Measurements from ENCODE around the gene LRRC17. TPM values are rescaled to one million over a fixed set of nuclear protein-coding genes. Genes with fewer than 3 reads are reported as not detected.
A peak's percentile ranks its signal among the peaks of the same experiment; 100 is the strongest.

Gene LRRC17
- total and polyA plus RNA-seq, 9 of the 15 experiments (the other 6 are each of a cell fraction or from before 2014, with no cell fraction given) = 0.03 to 0.18 (median 0.12) TPM; not detected in 5

- ATAC-seq (no peak), FAIRE-seq (no peak), DNase-seq (ENCODE audit: extremely low read depth in 1 of 4, low spot score in 3 of 4) (no peak)
- in situ Hi-C loops (cut with MboI) (no loop called here), intact Hi-C loops (cut with micrococcal nuclease) (no loop called here)
- H3K4me2 ChIP-seq (ENCODE audit: insufficient read depth, low read length) = no peak overlapping the region
- TF ChIP-seq MAFG (tag; conservative IDR thresholded peaks at IDR 0.05) (peak; percentile 71), ATF7 (IDR thresholded peaks at IDR 0.05) (no peak), ZNF146 (CRISPR knock-in tag; IDR thresholded peaks at IDR 0.05; ENCODE audit: unreplicated experiment) (no peak), E2F3 (CRISPR knock-in tag; IDR thresholded peaks at IDR 0.05) (no peak), KAT8 (IDR thresholded peaks at IDR 0.05; ENCODE audit: low read depth) (no peak), NELFE (IDR thresholded peaks at IDR 0.05; ENCODE audit: insufficient read depth, insufficient read length) (no peak), MBD2 (IDR thresholded peaks at IDR 0.05; ENCODE audit: borderline replicate concordance, low read depth) (no peak), RFX1 (IDR thresholded peaks at IDR 0.05) (no peak), ATF3 (IDR thresholded peaks at IDR 0.05) (no peak), ATF3 (CRISPR knock-in tag; conservative IDR thresholded peaks at IDR 0.05) (no peak), ZNF316 (IDR thresholded peaks at IDR 0.05) (peak; percentile 93), PHTF2 (CRISPR knock-in tag; IDR thresholded peaks at IDR 0.05) (no peak), MAFF (IDR thresholded peaks at IDR 0.05; ENCODE audit: low read length) (peak; percentile 89), ZZZ3 (IDR thresholded peaks at IDR 0.05) (no peak), ESRRB (CRISPR knock-in tag; IDR thresholded peaks at IDR 0.05; ENCODE audit: borderline replicate concordance) (no peak), MAFK (IDR thresholded peaks at IDR 0.05; ENCODE audit: low read length) (peak; percentile 92), C11orf30 (IDR thresholded peaks at IDR 0.05; ENCODE audit: low read depth) (peak; percentile 84), XRCC5 (IDR thresholded peaks at IDR 0.05; ENCODE audit: low read depth, low read length) (no peak), ZNF707 (CRISPR knock-in tag; conservative IDR thresholded peaks at IDR 0.05) (no peak)
- POLR2A ChIA-PET = no interaction called here
- no peaks in the 10 kb centered on the region for H3K27me3 ChIP-seq (ENCODE audit: control insufficient read depth in 2 of 2, insufficient read depth in 2 of 2, low read length in 2 of 2)
- H3K79me2 ChIP-seq (ENCODE audit: control insufficient read depth, insufficient read depth, low read length) = peaks cover 31% of the 10 kb centered on the region
- CTCF ChIA-PET (ENCODE audit: low intra/inter-chr PET ratio) = no interaction called here
- H3K4me1 ChIP-seq (replicated peaks in 1 of 2; ENCODE audit: control insufficient read depth in 2 of 2, insufficient read depth in 2 of 2, low read length in 2 of 2) = no peaks in the 10 kb centered on the region
- BruUV-seq (replicated peaks) = no TSS peak
- no peak overlapping the region; the same call in 2 of the 3 replicates for H3K27ac ChIP-seq (ENCODE audit: extremely low read depth, low read depth, low read length)
- no peak overlapping the region for H3K9ac ChIP-seq (ENCODE audit: insufficient read depth in 1 of 2, low read depth in 2 of 2, low read length in 2 of 2)
- no peak overlapping the region for H3K4me3 ChIP-seq
- 95% methylated on average over 3 of the region's 3 CpGs for WGBS (ENCODE audit: insufficient coverage, low coverage, missing lambda C conversion rate)
- H4K20me1 ChIP-seq (replicated peaks; ENCODE audit: control insufficient read depth, insufficient read depth, low read length) = no peaks in the 10 kb centered on the region
- H3K36me3 ChIP-seq (ENCODE audit: control insufficient read depth, insufficient read depth, low read length) = peaks cover 25% of the 10 kb centered on the region; the same call in 2 of the 3 replicates
- H2AFZ ChIP-seq (ENCODE audit: low read depth, low read length) = no peak overlapping the region
- no peaks in the 10 kb centered on the region; the same call in 1 of the 2 replicates for H3K9me3 ChIP-seq (replicated peaks; ENCODE audit: control insufficient read depth, insufficient read depth, low read depth, low read length)
- no peaks in the 10 kb centered on the region for H3K9me1 ChIP-seq (ENCODE audit: control insufficient read depth, insufficient read depth, low read length)
Observed at GRCh38 chr7:102951839-102952238, 39.0 kb downstream of the LRRC17 start.
